CD1c-positive myeloid dendritic cell (primary cell): ENCODE data around the gene TXNRD2.
"Not testable (repeated sequence)": the region's sequence is repeated elsewhere in the genome, so short reads cannot be mapped to it uniquely, and the experiment has no call there.

Experiments
- DNase-seq: peaks from one replicate; pipeline ENCODE4 v3.0.0-alpha.2; 2016; ENCODE audit errors: extremely low spot score

The TXNRD2 gene

GRCh38 chr22:19948057-19948760 is 6.6 kb upstream of the TXNRD2 start:
- no peak for DNase-seq

GRCh38 chr22:19943082-19944026 is 1.7 kb upstream of the TXNRD2 start:
- DNase-seq, result peak; percentile 17

GRCh38 chr22:19942157-19943081 is 801 bp upstream of the TXNRD2 start:
- DNase-seq, result peak; percentile 55

GRCh38 chr22:19940536-19941364 is 868 bp downstream of the TXNRD2 start:
- DNase-seq, result no peak

GRCh38 chr22:19937616-19938473 is 3.8 kb downstream of the TXNRD2 start:
- DNase-seq, result no peak

GRCh38 chr22:19936513-19936912 is 5.1 kb downstream of the TXNRD2 start:
- DNase-seq, result no peak

- not testable (repeated sequence) for DNase-seq
Observed at GRCh38 chr22:19935123-19935718, 6.4 kb downstream of the TXNRD2 start.

GRCh38 chr22:19933341-19934241 is 8.0 kb downstream of the TXNRD2 start:
- DNase-seq, result no peak

GRCh38 chr22:19932367-19933206 is 9.0 kb downstream of the TXNRD2 start:
- no peak for DNase-seq

- DNase-seq, result no peak
Observed at GRCh38 chr22:19931514-19931913, 10.1 kb downstream of the TXNRD2 start.

GRCh38 chr22:19930551-19931486 is 10.8 kb downstream of the TXNRD2 start:
- no peak for DNase-seq

GRCh38 chr22:19929586-19930550 is 11.8 kb downstream of the TXNRD2 start:
- no peak for DNase-seq

GRCh38 chr22:19928207-19928606 is 13.4 kb downstream of the TXNRD2 start:
- peak; percentile 9 for DNase-seq

GRCh38 chr22:19927696-19928095 is 13.9 kb downstream of the TXNRD2 start:
- no peak for DNase-seq

GRCh38 chr22:19926028-19926427 is 15.6 kb downstream of the TXNRD2 start:
- not testable (repeated sequence) for DNase-seq
